Keratinocyte (primary cell): ENCODE data around the gene PI4KA. TPM values are rescaled to one million over a fixed set of nuclear protein-coding genes. Genes with fewer than 3 reads are reported as not detected.
"Not testable (repeated sequence)": the region's sequence is repeated elsewhere in the genome, so short reads cannot be mapped to it uniquely, and the experiment has no call there.

Experiments used
- DNase-seq: peaks from one replicate; pipeline ENCODE4 v3.0.0-alpha.2; 2011; ENCODE audit warnings: low read depth, missing footprints, low spot score
- FAIRE-seq: peaks from 2 replicates; lab custom pipeline; 2011; peaks lifted over from hg19 to GRCh38; lab: Jason Lieb, UNC
- H2AFZ ChIP-seq: 2 replicates; pipeline ENCODE4 v1.6.0; 2012; ENCODE audit warnings: low read length, control low read depth, inconsistent platforms; ENCODE audit not compliant: control insufficient read depth
- H3K27ac ChIP-seq: 2 replicates; pipeline ENCODE4 v1.5.1; 2011; ENCODE audit warnings: low read length; ENCODE audit not compliant: control insufficient read depth, insufficient read depth
- H3K27me3 ChIP-seq: 3 replicates; pipeline ENCODE4 v1.6.0; 2011; ENCODE audit warnings: low read length; ENCODE audit not compliant: control insufficient read depth, insufficient read depth; ENCODE audit errors: extremely low read depth
- H3K36me3 ChIP-seq, 2 experiments: 2 replicates in 1 of 2; 3 replicates in 1 of 2; pipeline ENCODE4 v1.5.1; 2011; ENCODE audit warnings: low read length in 2 of 2, mild to moderate bottlenecking in 1 of 2; ENCODE audit not compliant: control insufficient read depth in 2 of 2, insufficient read depth in 2 of 2; ENCODE audit errors: extremely low read depth in 1 of 2
- H3K4me1 ChIP-seq: 3 replicates; pipeline ENCODE4 v1.5.1; 2011; ENCODE audit warnings: low read length; ENCODE audit not compliant: control insufficient read depth, insufficient read depth; ENCODE audit errors: extremely low read depth
- H3K4me2 ChIP-seq: 3 replicates; pipeline ENCODE4 v1.6.0; 2011; ENCODE audit warnings: low read depth, low read length; ENCODE audit not compliant: control insufficient read depth, insufficient read depth; ENCODE audit errors: extremely low read depth
- H3K4me3 ChIP-seq, 3 experiments: fragments of 200-600 bp in 1 of 3; sonication (generic) in 1 of 3; 2 replicates in 2 of 3; 3 replicates in 1 of 3; pipeline ENCODE4 v1.5.1; 2011 to 2016; ENCODE audit warnings: low read length in 3 of 3, mild to moderate bottlenecking in 3 of 3, control low read depth in 2 of 3, inconsistent platforms in 1 of 3, low read depth in 1 of 3, mixed read lengths in 1 of 3, mixed run types in 1 of 3, moderate library complexity in 1 of 3; ENCODE audit not compliant: control insufficient read depth in 2 of 3, insufficient read depth in 2 of 3; ENCODE audit errors: extremely low read depth in 1 of 3
- H3K79me2 ChIP-seq: 2 replicates; pipeline ENCODE4 v1.6.0; 2012; ENCODE audit warnings: low read length; ENCODE audit not compliant: control insufficient read depth, insufficient read depth
- H3K9ac ChIP-seq: 3 replicates; pipeline ENCODE4 v1.6.0; 2011; ENCODE audit warnings: low read length; ENCODE audit not compliant: control insufficient read depth, insufficient read depth; ENCODE audit errors: extremely low read depth
- H3K9me1 ChIP-seq: 3 replicates; pipeline ENCODE4 v1.6.0; 2011; ENCODE audit warnings: low read length; ENCODE audit not compliant: control insufficient read depth, insufficient read depth; ENCODE audit errors: extremely low read depth
- H3K9me3 ChIP-seq: 2 replicates; pipeline ENCODE4 v1.5.1; 2012; ENCODE audit warnings: low read depth, low read length; ENCODE audit not compliant: control insufficient read depth
- H4K20me1 ChIP-seq: 3 replicates; pipeline ENCODE4 v1.6.0; 2011; ENCODE audit warnings: low read length; ENCODE audit not compliant: control insufficient read depth, insufficient read depth; ENCODE audit errors: extremely low read depth
- EZH2 ChIP-seq: IDR thresholded peaks from one replicate; pipeline ENCODE4 v1.6.1; 2012; ENCODE audit warnings: inconsistent platforms, mild to moderate bottlenecking, low read length, moderate library complexity
- dilution Hi-C: fragments of 300-500 bp; cut with MboI; formaldehyde crosslinking; loops from one replicate; pipeline ENCODE4 v1.7.0; 2020; ENCODE audit warnings: low sequenced_read_pairs; ENCODE audit not compliant: extremely low pct_ligation_motif_present
- polyA plus RNA-seq, 5 experiments: library from polyadenylated mRNA; depleted of rRNA in 3 of 5; stranded (reverse) in 3 of 5; stranded (forward) in 1 of 5; unstranded in 1 of 5; fragments of >200 nt; gene quantifications; 1 replicate in 1 of 5; 2 replicates in 3 of 5; 3 replicates in 1 of 5; pipeline versions ENCODE4 v1.2.1 to v1.2.3, GENCODE V29; 2011 to 2012; ENCODE audit warnings: missing spikeins in 2 of 5, low read depth in 1 of 5, low replicate concordance in 1 of 5
- TF ChIP-seq, protein P1 (sequence below), 3 experiments: IDR thresholded peaks in 1 of 3; conservative IDR thresholded peaks in 1 of 3; optimal IDR thresholded peaks in 1 of 3; 2 replicates in 2 of 3; 3 replicates in 1 of 3; pipeline versions ENCODE3 to v1.5.1; 2011; ENCODE audit warnings: low read length in 3 of 3, mild to moderate bottlenecking in 3 of 3, moderate library complexity in 2 of 3, control low read depth in 1 of 3, inconsistent platforms in 1 of 3; ENCODE audit not compliant: insufficient read depth in 2 of 3; ENCODE audit errors: extremely low read depth in 1 of 3

The PI4KA gene
- polyA plus RNA-seq, 1 donor (not counting 4 experiments of a cell fraction or from before 2014, with no cell fraction given), result 13.6 TPM

DNA sequence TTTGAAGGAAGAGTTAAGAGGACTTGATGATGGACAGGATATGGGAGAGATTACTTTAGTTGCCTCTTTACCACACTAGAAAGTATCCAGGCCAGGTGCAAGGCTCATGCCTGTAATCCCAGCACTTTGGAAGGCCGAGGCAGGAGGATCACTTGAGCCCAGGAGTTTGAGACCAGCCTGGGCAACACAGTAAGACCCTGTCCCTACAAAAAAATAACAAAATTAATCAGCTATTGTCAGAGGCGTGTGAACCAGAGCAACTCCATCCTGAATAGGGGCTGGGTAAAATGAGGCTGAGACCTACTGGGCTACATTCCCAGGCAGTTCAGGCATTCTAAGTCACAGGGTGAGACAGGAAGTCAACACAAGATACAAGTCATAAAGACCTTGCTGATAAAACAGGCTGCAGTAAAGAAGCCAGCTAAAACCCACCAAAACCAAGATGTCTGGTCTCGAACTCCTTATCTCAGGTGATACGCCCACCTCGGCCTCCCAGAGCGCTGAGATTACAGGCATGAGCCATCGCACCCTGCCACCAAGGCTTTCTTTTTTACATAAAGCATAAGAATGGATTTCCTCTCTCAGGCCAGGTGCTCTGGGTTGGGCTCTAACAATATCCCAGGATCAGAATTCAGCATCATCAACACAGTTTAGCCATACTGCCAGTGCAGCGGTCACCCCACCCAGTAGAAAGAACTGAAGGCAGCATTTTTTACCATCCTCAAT lies 17.8 kb downstream of the PI4KA start:
- TF ChIP-seq, protein P1, sequence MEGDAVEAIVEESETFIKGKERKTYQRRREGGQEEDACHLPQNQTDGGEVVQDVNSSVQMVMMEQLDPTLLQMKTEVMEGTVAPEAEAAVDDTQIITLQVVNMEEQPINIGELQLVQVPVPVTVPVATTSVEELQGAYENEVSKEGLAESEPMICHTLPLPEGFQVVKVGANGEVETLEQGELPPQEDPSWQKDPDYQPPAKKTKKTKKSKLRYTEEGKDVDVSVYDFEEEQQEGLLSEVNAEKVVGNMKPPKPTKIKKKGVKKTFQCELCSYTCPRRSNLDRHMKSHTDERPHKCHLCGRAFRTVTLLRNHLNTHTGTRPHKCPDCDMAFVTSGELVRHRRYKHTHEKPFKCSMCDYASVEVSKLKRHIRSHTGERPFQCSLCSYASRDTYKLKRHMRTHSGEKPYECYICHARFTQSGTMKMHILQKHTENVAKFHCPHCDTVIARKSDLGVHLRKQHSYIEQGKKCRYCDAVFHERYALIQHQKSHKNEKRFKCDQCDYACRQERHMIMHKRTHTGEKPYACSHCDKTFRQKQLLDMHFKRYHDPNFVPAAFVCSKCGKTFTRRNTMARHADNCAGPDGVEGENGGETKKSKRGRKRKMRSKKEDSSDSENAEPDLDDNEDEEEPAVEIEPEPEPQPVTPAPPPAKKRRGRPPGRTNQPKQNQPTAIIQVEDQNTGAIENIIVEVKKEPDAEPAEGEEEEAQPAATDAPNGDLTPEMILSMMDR (optimal IDR thresholded peaks at IDR 0.05 in 1 of 3, IDR thresholded peaks at IDR 0.05 in 1 of 3, conservative IDR thresholded peaks at IDR 0.05 in 1 of 3; ENCODE audit: extremely low read depth in 1 of 3, insufficient read depth in 2 of 3, low read length in 3 of 3), result no peak
- TF ChIP-seq EZH2, result no peak
- Histone ChIP-seq H3K4me1 (no peaks in the 10 kb centered on the region), H3K4me3 (no peak overlapping the region), H3K27me3 (no peaks in the 10 kb centered on the region), H3K27ac (no peak overlapping the region), H4K20me1 (no peaks in the 10 kb centered on the region), H3K9me3 (no peaks in the 10 kb centered on the region), H3K9me1 (no peaks in the 10 kb centered on the region), H2AFZ (no peak overlapping the region), H3K4me2 (no peak overlapping the region), H3K79me2 (peaks cover 15% of the 10 kb centered on the region), H3K9ac (no peak overlapping the region), H3K36me3 (no peaks in the 10 kb centered on the region)
- dilution Hi-C loops, result no loop called here
- FAIRE-seq (no peak), DNase-seq (no peak)

DNA sequence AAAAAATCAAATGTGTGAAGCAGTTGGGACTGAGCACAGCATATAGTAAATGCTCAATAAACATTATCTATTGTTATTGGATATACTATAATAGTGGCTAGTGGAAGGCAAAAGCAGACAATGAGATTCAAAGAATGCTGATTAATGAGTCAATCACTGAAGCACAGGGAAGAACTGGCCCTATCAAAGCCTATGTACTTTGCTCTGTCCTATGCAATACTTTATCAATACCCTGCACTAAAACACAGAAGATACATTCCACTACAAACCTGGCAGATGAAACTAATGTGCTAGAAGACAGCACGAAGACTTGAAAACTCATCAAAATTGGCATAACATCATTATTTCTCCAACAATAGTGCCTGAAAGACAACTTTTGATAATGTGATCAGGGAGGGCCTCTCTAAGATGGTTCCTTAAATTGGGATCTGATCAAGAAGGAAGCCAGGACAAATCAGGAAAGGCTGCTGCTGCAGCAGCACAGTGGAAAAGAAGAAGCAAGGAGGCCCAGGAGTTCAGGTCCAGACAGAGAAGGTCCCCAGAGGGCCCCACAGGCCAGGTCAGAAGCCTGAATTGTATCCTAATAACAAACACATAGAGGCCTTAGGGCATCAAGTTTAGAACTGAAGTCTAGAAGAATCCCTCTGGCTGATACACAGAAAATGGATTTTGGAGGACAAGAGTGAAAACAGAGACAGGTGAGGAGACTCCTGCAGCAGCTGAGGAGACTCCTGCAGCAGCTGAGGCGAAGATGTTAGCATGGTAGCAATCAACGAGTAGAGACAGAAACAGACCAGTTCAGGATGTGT lies 18.6 kb downstream of the PI4KA start:
- H3K9me1 ChIP-seq, result no peaks in the 10 kb centered on the region
- no peaks in the 10 kb centered on the region for H3K36me3 ChIP-seq
- no peak overlapping the region for H3K4me3 ChIP-seq
- FAIRE-seq (no peak), DNase-seq (no peak)
- H4K20me1 ChIP-seq, result no peaks in the 10 kb centered on the region
- H3K4me1 ChIP-seq, result no peaks in the 10 kb centered on the region
- TF ChIP-seq, protein P1 (optimal IDR thresholded peaks at IDR 0.05 in 1 of 3, IDR thresholded peaks at IDR 0.05 in 1 of 3, conservative IDR thresholded peaks at IDR 0.05 in 1 of 3; ENCODE audit: extremely low read depth in 1 of 3, insufficient read depth in 2 of 3, low read length in 3 of 3), result no peak
- no peak for TF ChIP-seq EZH2
- no peak overlapping the region for H3K27ac ChIP-seq
- no peak overlapping the region for H3K4me2 ChIP-seq
- no peaks in the 10 kb centered on the region for H3K9me3 ChIP-seq
- no peak overlapping the region for H3K9ac ChIP-seq
- dilution Hi-C loops, result no loop called here
- H3K79me2 ChIP-seq, result peaks cover 14% of the 10 kb centered on the region
- no peak overlapping the region for H2AFZ ChIP-seq
- H3K27me3 ChIP-seq, result no peaks in the 10 kb centered on the region

DNA sequence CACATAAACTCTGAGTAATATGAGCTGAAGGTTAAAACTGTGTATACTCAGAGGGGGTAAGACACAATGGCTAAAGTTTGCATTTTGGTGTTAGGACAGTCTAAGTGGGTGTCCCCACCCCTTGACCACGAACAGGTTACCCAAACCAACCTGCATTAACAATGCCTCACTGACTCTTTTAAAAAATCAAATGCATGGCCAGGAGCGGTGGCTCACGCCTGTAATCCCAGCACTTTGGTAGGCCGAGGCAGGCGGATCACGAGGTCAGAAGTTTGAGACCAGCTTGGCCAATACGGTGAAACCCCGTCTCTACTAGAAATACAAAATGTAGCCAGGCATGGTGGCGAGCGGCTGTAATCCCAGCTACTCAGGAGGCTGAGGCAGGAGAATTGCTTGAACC lies 19.3 kb downstream of the PI4KA start:
- H3K36me3 ChIP-seq, H3K27me3 ChIP-seq, H3K4me3 ChIP-seq, H3K9me3 ChIP-seq, dilution Hi-C loops, DNase-seq, FAIRE-seq, H3K27ac ChIP-seq, H3K4me1 ChIP-seq, H3K9me1 ChIP-seq, H3K9ac ChIP-seq, H4K20me1 ChIP-seq, H3K4me2 ChIP-seq, H2AFZ ChIP-seq: not testable (repeated sequence)
- peaks cover 12% of the 10 kb centered on the region for H3K79me2 ChIP-seq
